ENCODE data around the gene SLC25A13. TPM values are rescaled to one million over a fixed set of nuclear protein-coding genes. Genes with fewer than 3 reads are reported as not detected.
A peak's percentile ranks its signal among the peaks of the same experiment; 100 is the strongest.

SLC25A13 gene
- total and polyA plus RNA-seq, 2 of the 13 experiments (the other 11 are each of a cell fraction or from before 2014, with no cell fraction given): 36.2 to 84.9 TPM

GRCh38 chr7:96321658-96322372, at the start of gene SLC25A13 (continued):
- TF ChIP-seq, protein P1, sequence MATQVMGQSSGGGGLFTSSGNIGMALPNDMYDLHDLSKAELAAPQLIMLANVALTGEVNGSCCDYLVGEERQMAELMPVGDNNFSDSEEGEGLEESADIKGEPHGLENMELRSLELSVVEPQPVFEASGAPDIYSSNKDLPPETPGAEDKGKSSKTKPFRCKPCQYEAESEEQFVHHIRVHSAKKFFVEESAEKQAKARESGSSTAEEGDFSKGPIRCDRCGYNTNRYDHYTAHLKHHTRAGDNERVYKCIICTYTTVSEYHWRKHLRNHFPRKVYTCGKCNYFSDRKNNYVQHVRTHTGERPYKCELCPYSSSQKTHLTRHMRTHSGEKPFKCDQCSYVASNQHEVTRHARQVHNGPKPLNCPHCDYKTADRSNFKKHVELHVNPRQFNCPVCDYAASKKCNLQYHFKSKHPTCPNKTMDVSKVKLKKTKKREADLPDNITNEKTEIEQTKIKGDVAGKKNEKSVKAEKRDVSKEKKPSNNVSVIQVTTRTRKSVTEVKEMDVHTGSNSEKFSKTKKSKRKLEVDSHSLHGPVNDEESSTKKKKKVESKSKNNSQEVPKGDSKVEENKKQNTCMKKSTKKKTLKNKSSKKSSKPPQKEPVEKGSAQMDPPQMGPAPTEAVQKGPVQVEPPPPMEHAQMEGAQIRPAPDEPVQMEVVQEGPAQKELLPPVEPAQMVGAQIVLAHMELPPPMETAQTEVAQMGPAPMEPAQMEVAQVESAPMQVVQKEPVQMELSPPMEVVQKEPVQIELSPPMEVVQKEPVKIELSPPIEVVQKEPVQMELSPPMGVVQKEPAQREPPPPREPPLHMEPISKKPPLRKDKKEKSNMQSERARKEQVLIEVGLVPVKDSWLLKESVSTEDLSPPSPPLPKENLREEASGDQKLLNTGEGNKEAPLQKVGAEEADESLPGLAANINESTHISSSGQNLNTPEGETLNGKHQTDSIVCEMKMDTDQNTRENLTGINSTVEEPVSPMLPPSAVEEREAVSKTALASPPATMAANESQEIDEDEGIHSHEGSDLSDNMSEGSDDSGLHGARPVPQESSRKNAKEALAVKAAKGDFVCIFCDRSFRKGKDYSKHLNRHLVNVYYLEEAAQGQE (IDR thresholded peaks at IDR 0.05; ENCODE audit: borderline replicate concordance in 1 of 2, low read depth in 1 of 2, low read length in 2 of 2): peak in 1 of 2 experiments; percentile 95
- TF ChIP-seq PRDM4 (CRISPR knock-in tag; IDR thresholded peaks at IDR 0.05; ENCODE audit: borderline replicate concordance) (0 out of 2 replicates have a peak, but pooled peaks have one; percentile 73), ATF5 (CRISPR knock-in tag; IDR thresholded peaks at IDR 0.05; ENCODE audit: low read depth) (peak; percentile 94), ZNF615 (CRISPR knock-in tag; IDR thresholded peaks at IDR 0.05; ENCODE audit: borderline replicate concordance) (no peak), ZNF7 (CRISPR knock-in tag; IDR thresholded peaks at IDR 0.05) (no peak), MTF2 (CRISPR knock-in tag; IDR thresholded peaks at IDR 0.05; ENCODE audit: borderline replicate concordance) (peak; percentile 91), IRF1 (CRISPR knock-in tag; IDR thresholded peaks at IDR 0.05; ENCODE audit: low read depth) (peak; percentile 86; the same call in 1 of the 2 replicates), NFE2 (CRISPR knock-in tag; IDR thresholded peaks at IDR 0.05) (no peak), ZNF30 (CRISPR knock-in tag; IDR thresholded peaks at IDR 0.05) (peak; percentile 79), NR2F1 (CRISPR knock-in tag; IDR thresholded peaks at IDR 0.05) (peak in 1 of 2 experiments; percentile 50; a peak in 2 of 4 replicates), ZNF678 (CRISPR knock-in tag; IDR thresholded peaks at IDR 0.05) (peak; percentile 68), ATF1 (CRISPR knock-in tag; IDR thresholded peaks at IDR 0.05) (no peak), MIER2 (CRISPR knock-in tag; IDR thresholded peaks at IDR 0.05) (peak; percentile 97), BHLHE40 (IDR thresholded peaks at IDR 0.05; ENCODE audit: low read length) (peak; percentile 89), TERF1 (CRISPR knock-in tag; IDR thresholded peaks at IDR 0.05) (0 out of 2 replicates have a peak, but pooled peaks have one; percentile 90)
- TF ChIP-seq, protein P2, sequence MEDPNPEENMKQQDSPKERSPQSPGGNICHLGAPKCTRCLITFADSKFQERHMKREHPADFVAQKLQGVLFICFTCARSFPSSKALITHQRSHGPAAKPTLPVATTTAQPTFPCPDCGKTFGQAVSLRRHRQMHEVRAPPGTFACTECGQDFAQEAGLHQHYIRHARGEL (CRISPR knock-in tag; IDR thresholded peaks at IDR 0.05): peak; percentile 84; the same call in 1 of the 2 replicates
- TF ChIP-seq, protein P3, sequence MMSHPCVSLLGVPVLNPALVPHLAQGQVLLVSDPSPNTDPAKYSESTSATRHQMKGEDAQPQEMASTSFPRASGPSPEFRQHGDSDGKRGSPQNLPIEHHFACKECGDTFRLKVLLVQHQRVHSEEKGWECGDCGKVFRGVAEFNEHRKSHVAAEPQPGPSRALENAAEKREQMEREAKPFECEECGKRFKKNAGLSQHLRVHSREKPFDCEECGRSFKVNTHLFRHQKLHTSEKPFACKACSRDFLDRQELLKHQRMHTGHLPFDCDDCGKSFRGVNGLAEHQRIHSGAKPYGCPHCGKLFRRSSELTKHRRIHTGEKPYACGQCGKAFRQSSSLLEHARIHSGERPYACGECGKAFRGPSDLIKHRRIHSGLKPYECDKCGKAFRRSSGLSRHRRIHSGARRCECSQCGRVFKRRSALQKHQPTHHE (CRISPR knock-in tag; IDR thresholded peaks at IDR 0.05; ENCODE audit: borderline replicate concordance): no peak; the same call in none of the 2 replicates
